MM.1S (cell line): ENCODE data around the gene TMEM273.

ENCODE experiments used
- DNase-seq: peaks from one replicate; pipeline ENCODE4 v3.0.0-alpha.2; 2015
- H2AFZ ChIP-seq: fragments of 300-600 bp; sonication (generic); 2 replicates; pipeline ENCODE4 v1.6.0; 2016; ENCODE audit warnings: antibody characterized with exemption, low read length
- H3F3A ChIP-seq: fragments of 300-600 bp; sonication (generic); 2 replicates; pipeline ENCODE4 v1.6.1; 2016; ENCODE audit warnings: mild to moderate bottlenecking, antibody characterized with exemption, low read length, moderate library complexity, mixed read lengths; ENCODE audit not compliant: insufficient read depth
- H3K27ac ChIP-seq: fragments of 300-600 bp; sonication (generic); 2 replicates; pipeline ENCODE4 v1.5.1; 2016; ENCODE audit warnings: mild to moderate bottlenecking, low read length
- H3K27me3 ChIP-seq: fragments of 300-600 bp; sonication (generic); replicated peaks from 2 replicates; pipeline ENCODE4 v1.6.0; 2016; ENCODE audit warnings: low read length; ENCODE audit not compliant: insufficient read depth
- H3K36me3 ChIP-seq: fragments of 300-600 bp; sonication (generic); replicated peaks from 2 replicates; pipeline ENCODE4 v1.6.1; 2016; ENCODE audit warnings: mild to moderate bottlenecking, low read length, mixed read lengths; ENCODE audit not compliant: insufficient read depth
- H3K4me1 ChIP-seq: fragments of 300-600 bp; sonication (generic); 2 replicates; pipeline ENCODE4 v1.6.1; 2016; ENCODE audit warnings: low read length, mixed read lengths
- H3K4me2 ChIP-seq: fragments of 300-600 bp; sonication (generic); 2 replicates; pipeline ENCODE4 v1.6.0; 2016; ENCODE audit warnings: low read depth, low read length
- H3K4me3 ChIP-seq: fragments of 300-600 bp; sonication (generic); 2 replicates; pipeline ENCODE4 v1.5.1; 2016; ENCODE audit warnings: low read length, mixed read lengths
- H3K79me2 ChIP-seq: fragments of 300-600 bp; sonication (generic); 2 replicates; pipeline ENCODE4 v1.6.1; 2016; ENCODE audit warnings: mixed run types, low read length, mixed read lengths
- H3K9ac ChIP-seq: fragments of 300-600 bp; sonication (generic); 2 replicates; pipeline ENCODE4 v1.6.1; 2016; ENCODE audit warnings: low read length, mixed read lengths
- H3K9me2 ChIP-seq: fragments of 300-600 bp; sonication (generic); replicated peaks from 2 replicates; pipeline ENCODE4 v1.6.1; 2016; ENCODE audit warnings: mild to moderate bottlenecking, low read length, mixed read lengths; ENCODE audit not compliant: insufficient read depth
- H3K9me3 ChIP-seq: fragments of 300-600 bp; sonication (generic); replicated peaks from 2 replicates; pipeline ENCODE4 v1.6.1; 2016; ENCODE audit warnings: mild to moderate bottlenecking, low read length, mixed read lengths; ENCODE audit not compliant: insufficient read depth
- H4K20me1 ChIP-seq: fragments of 300-600 bp; sonication (generic); 2 replicates; pipeline ENCODE4 v1.6.1; 2016; ENCODE audit warnings: mild to moderate bottlenecking, low read length, moderate library complexity, mixed read lengths; ENCODE audit not compliant: insufficient read depth
- CTCF ChIP-seq: fragments of 300-600 bp; sonication (generic); IDR thresholded peaks from 2 replicates; pipeline ENCODE4 v1.5.1; 2016; ENCODE audit warnings: antibody characterized with exemption, low read length, mixed read lengths
- EZH2 ChIP-seq: fragments of 300-600 bp; sonication (generic); optimal IDR thresholded peaks from 2 replicates; pipeline ENCODE3; 2017; ENCODE audit warnings: low read depth, mild to moderate bottlenecking, antibody characterized with exemption, low read length, mixed read lengths
- EZH2phosphoT487 ChIP-seq: fragments of 300-600 bp; sonication (generic); IDR thresholded peaks from 2 replicates; pipeline ENCODE4 v1.6.1; 2018; ENCODE audit warnings: antibody characterized with exemption, low read length

TMEM273 gene

GRCh38 chr10:49194212-49194920, 6.2 kb upstream of the TMEM273 start:
- Histone ChIP-seq H3K4me2 (peak overlapping the region; percentile 6; the same call in 1 of the 2 replicates), H3K79me2 (no peaks in the 10 kb centered on the region), H3K9ac (no peak overlapping the region), H3K9me3 (no peaks in the 10 kb centered on the region), H3K36me3 (no peaks in the 10 kb centered on the region), H3K27me3 (no peaks in the 10 kb centered on the region), H3K4me3 (no peak overlapping the region), H3F3A (peaks cover 12% of the 10 kb centered on the region), H3K27ac (no peak overlapping the region), H4K20me1 (no peaks in the 10 kb centered on the region), H3K9me2 (no peaks in the 10 kb centered on the region), H2AFZ (no peak overlapping the region), H3K4me1 (peaks cover 23% of the 10 kb centered on the region)
- no peak for DNase-seq
- TF ChIP-seq EZH2 = no peak

- TF ChIP-seq CTCF (no peak), EZH2 (no peak), EZH2phosphoT487 (no peak)
- no peak overlapping the region; the same call in 1 of the 2 replicates for H3K4me3 ChIP-seq
- no peak overlapping the region for H2AFZ ChIP-seq
- no peaks in the 10 kb centered on the region for H3K9me3 ChIP-seq
- peak overlapping the region; percentile 72; the same call in 1 of the 2 replicates for H3K27ac ChIP-seq
- no peaks in the 10 kb centered on the region for H3K27me3 ChIP-seq
- H3K9me2 ChIP-seq = no peaks in the 10 kb centered on the region
- peak overlapping the region; percentile 99; the same call in 1 of the 2 replicates for H3K4me2 ChIP-seq
- no peak overlapping the region for H3K9ac ChIP-seq
- H3F3A ChIP-seq = peaks cover 12% of the 10 kb centered on the region
- no peak for DNase-seq
- no peaks in the 10 kb centered on the region for H4K20me1 ChIP-seq
- H3K4me1 ChIP-seq = peaks cover 34% of the 10 kb centered on the region
- no peaks in the 10 kb centered on the region for H3K36me3 ChIP-seq
- no peaks in the 10 kb centered on the region for H3K79me2 ChIP-seq
Measured at GRCh38 chr10:49191349-49191748, 3.2 kb upstream of the TMEM273 start.

GRCh38 chr10:49189422-49189821, 1.2 kb upstream of the TMEM273 start:
- no peaks in the 10 kb centered on the region for H3K36me3 ChIP-seq
- H3K9me3 ChIP-seq = no peaks in the 10 kb centered on the region
- peak overlapping the region; percentile 72; the same call in 1 of the 2 replicates for H3K27ac ChIP-seq
- no peak for DNase-seq
- no peaks in the 10 kb centered on the region for H3K79me2 ChIP-seq
- peak overlapping the region; percentile 99 for H3K4me2 ChIP-seq
- no peak for TF ChIP-seq EZH2
- no peak for TF ChIP-seq CTCF
- peak overlapping the region; percentile 98 for H2AFZ ChIP-seq
- no peaks in the 10 kb centered on the region for H3K27me3 ChIP-seq
- H3F3A ChIP-seq = peaks cover 12% of the 10 kb centered on the region
- H3K4me3 ChIP-seq = peak overlapping the region; percentile 76; the same call in 1 of the 2 replicates
- peak overlapping the region; percentile 64; the same call in 1 of the 2 replicates for H3K9ac ChIP-seq
- peaks cover 31% of the 10 kb centered on the region for H3K4me1 ChIP-seq
- H3K9me2 ChIP-seq = no peaks in the 10 kb centered on the region
- H4K20me1 ChIP-seq = no peaks in the 10 kb centered on the region

GRCh38 chr10:49187044-49187484, 1.1 kb downstream of the TMEM273 start:
- H3K9ac ChIP-seq = no peak overlapping the region

More at GRCh38 chr10:49187044-49187484, 1.1 kb downstream of the TMEM273 start:
- H3F3A ChIP-seq = peaks cover 12% of the 10 kb centered on the region
- no peak overlapping the region for H2AFZ ChIP-seq
- H3K9me2 ChIP-seq = no peaks in the 10 kb centered on the region
- TF ChIP-seq CTCF (no peak), EZH2 (no peak), EZH2phosphoT487 (no peak)
- no peak overlapping the region for H3K27ac ChIP-seq
- no peaks in the 10 kb centered on the region for H4K20me1 ChIP-seq
- H3K4me1 ChIP-seq = peaks cover 25% of the 10 kb centered on the region
- no peaks in the 10 kb centered on the region for H3K9me3 ChIP-seq
- H3K79me2 ChIP-seq = no peaks in the 10 kb centered on the region
- no peaks in the 10 kb centered on the region for H3K27me3 ChIP-seq
- no peak overlapping the region for H3K4me2 ChIP-seq
- H3K4me3 ChIP-seq = no peak overlapping the region
- H3K36me3 ChIP-seq = no peaks in the 10 kb centered on the region
- DNase-seq = no peak
